ENCODE measurements around the gene PDCL3. TPM values are rescaled to one million over a fixed set of nuclear protein-coding genes. Genes with fewer than 3 reads are reported as not detected.

The PDCL3 gene
- total and polyA plus RNA-seq, 7 donors = 23.1 to 80.5 (median 31.2) TPM

GRCh38 chr2:100561191-100561590 lies 1.6 kb upstream of the PDCL3 start:
- WGBS, 3 donors = 88 to 95% (median 95%) methylated on average over 4 of the region's 4 CpGs
- Histone ChIP-seq H3K9me3 (no peaks in the 10 kb centered on the region), H3K4me3 (no peak overlapping the region), H3K27me3 (ENCODE audit: insufficient read depth in 3 of 3, low read length in 2 of 3) (no peaks in the 10 kb centered on the region), H3K36me3 (ENCODE audit: insufficient read depth in 1 of 2, low read depth in 1 of 2) (no peaks in the 10 kb centered on the region), H3K4me1 (peaks cover 5% of the 10 kb centered on the region), H3K27ac (peak overlapping the region; percentile 90)
- TF ChIP-seq CTCF (IDR thresholded peaks at IDR 0.05) = no peak
- DNase-seq = no peak
- no peak for ATAC-seq
- intact Hi-C loops (cut with DNase I) = loop anchor here (5.0 to 10.0 kb wide), 2 partner anchors 136 to 139 kb away; no protein-coding TSS in a partner anchor

- peak in 2 of 4 donors; percentile 2 to 3 for ATAC-seq
- Histone ChIP-seq H3K27ac (peak overlapping the region; percentile 90), H3K4me3 (peak overlapping the region; percentile 86), H3K36me3 (ENCODE audit: insufficient read depth in 1 of 2, low read depth in 1 of 2) (peaks cover 12 to 24% of the 10 kb centered on the region in 2 donors), H3K4me1 (peaks cover 5% of the 10 kb centered on the region), H3K27me3 (ENCODE audit: insufficient read depth in 3 of 3, low read length in 2 of 3) (no peaks in the 10 kb centered on the region), H3K9me3 (no peaks in the 10 kb centered on the region)
- WGBS, 3 donors = 17 to 20% (median 19%) methylated on average over 24 of the region's 24 CpGs
- intact Hi-C loops (cut with DNase I) = loop anchor here (5.0 to 10.0 kb wide), 2 partner anchors 139 to 141 kb away; no protein-coding TSS in a partner anchor
- DNase-seq = no peak
- no peak for TF ChIP-seq CTCF (IDR thresholded peaks at IDR 0.05)
Measured at GRCh38 chr2:100563407-100564247, 834 bp downstream of the PDCL3 start.

GRCh38 chr2:100568989-100569388 lies 6.2 kb downstream of the PDCL3 start:
- TF ChIP-seq CTCF (IDR thresholded peaks at IDR 0.05) = no peak
- no peaks in the 10 kb centered on the region for H3K9me3 ChIP-seq
- ATAC-seq (no peak), DNase-seq (no peak)
- H3K27me3 ChIP-seq (ENCODE audit: insufficient read depth in 3 of 3, low read length in 2 of 3) = no peaks in the 10 kb centered on the region
- peaks cover 18 to 77% of the 10 kb centered on the region in 2 donors for H3K36me3 ChIP-seq (ENCODE audit: insufficient read depth in 1 of 2, low read depth in 1 of 2)
- H3K4me3 ChIP-seq = no peak overlapping the region
- no peak overlapping the region for H3K27ac ChIP-seq
- intact Hi-C loops (cut with DNase I) = loop anchor here in 1 of 2 donors (10.0 kb wide), 1 partner anchor 144 kb away; no protein-coding TSS in a partner anchor
- peaks cover 1% of the 10 kb centered on the region for H3K4me1 ChIP-seq
- 90 to 91% (median 90%) methylated on average over 6 of the region's 6 CpGs for WGBS, 3 donors

GRCh38 chr2:100571668-100572067 lies 8.9 kb downstream of the PDCL3 start:
- Histone ChIP-seq H3K4me1 (no peaks in the 10 kb centered on the region), H3K27ac (no peak overlapping the region), H3K36me3 (ENCODE audit: insufficient read depth in 1 of 2, low read depth in 1 of 2) (peaks cover 18 to 98% of the 10 kb centered on the region in 2 donors), H3K9me3 (no peaks in the 10 kb centered on the region), H3K4me3 (no peak overlapping the region), H3K27me3 (ENCODE audit: insufficient read depth in 3 of 3, low read length in 2 of 3) (no peaks in the 10 kb centered on the region)
- WGBS, 3 donors = 80 to 91% (median 81%) methylated on average over 9 of the region's 9 CpGs
- no peak for TF ChIP-seq CTCF (IDR thresholded peaks at IDR 0.05)
- DNase-seq = no peak
- intact Hi-C loops (cut with DNase I) = no loop called here
- ATAC-seq = no peak

Data from psoas muscle (tissue), 8 donors.